CD14-positive monocyte (primary cell): ENCODE data around the gene SPTBN5. TPM values are rescaled to one million over a fixed set of nuclear protein-coding genes. Genes with fewer than 3 reads are reported as not detected.
A peak's percentile ranks its signal among the peaks of the same experiment; 100 is the strongest.

Experiments
- DNase-seq, 3 donors: peaks; one replicate each; pipeline ENCODE4 v3.0.0-alpha.2; 2011 to 2022
- H2AFZ ChIP-seq: 2 replicates; pipeline ENCODE4 v1.6.0; 2012; ENCODE audit warnings: mild to moderate bottlenecking, low read depth, low read length, inconsistent platforms; ENCODE audit not compliant: insufficient read depth, poor library complexity, severe bottlenecking
- H3K27ac ChIP-seq, 2 donors: 1 replicate in 1 of 2; 2 replicates in 1 of 2; pipeline ENCODE4 v1.5.1; 2012 to 2013; ENCODE audit warnings: low read length in 2 of 2, control low read depth in 1 of 2, inconsistent platforms in 1 of 2, low read depth in 1 of 2, mild to moderate bottlenecking in 1 of 2
- H3K27me3 ChIP-seq, 2 donors: one replicate each; pipeline versions ENCODE4 v1.6.0 to v1.6.1; 2011 to 2013; ENCODE audit warnings: low read length in 2 of 2; ENCODE audit not compliant: control insufficient read depth in 2 of 2, insufficient read depth in 2 of 2
- H3K36me3 ChIP-seq, 2 donors: replicated peaks in 1 of 2; 1 replicate in 1 of 2; 2 replicates in 1 of 2; pipeline versions ENCODE4 v1.5.1 to v1.6.1; 2012 to 2013; ENCODE audit warnings: low read length in 2 of 2, control low read depth in 1 of 2, inconsistent platforms in 1 of 2, mild to moderate bottlenecking in 1 of 2; ENCODE audit not compliant: insufficient read depth in 2 of 2, control insufficient read depth in 1 of 2
- H3K4me1 ChIP-seq, 2 donors: 1 replicate in 1 of 2; 2 replicates in 1 of 2; pipeline versions ENCODE4 v1.5.1 to v1.6.1; 2012 to 2013; ENCODE audit warnings: low read length in 2 of 2, control low read depth in 1 of 2, inconsistent platforms in 1 of 2, mild to moderate bottlenecking in 1 of 2, moderate library complexity in 1 of 2; ENCODE audit not compliant: insufficient read depth in 2 of 2, control insufficient read depth in 1 of 2
- H3K4me2 ChIP-seq: replicated peaks from 2 replicates; pipeline ENCODE3; 2012; ENCODE audit warnings: low read length, moderate library complexity, mild to moderate bottlenecking; ENCODE audit not compliant: poor library complexity, severe bottlenecking; ENCODE audit errors: extremely low read depth
- H3K4me3 ChIP-seq, 3 experiments: fragments of 200-600 bp in 1 of 3; sonication (generic) in 1 of 3; replicated peaks in 1 of 3; 1 replicate in 2 of 3; 2 replicates in 1 of 3; pipeline ENCODE4 v1.5.1; 2011 to 2013; ENCODE audit warnings: low read length in 3 of 3, mild to moderate bottlenecking in 3 of 3, control low read depth in 2 of 3, low read depth in 2 of 3, inconsistent platforms in 1 of 3, moderate library complexity in 1 of 3
- H3K79me2 ChIP-seq: 2 replicates; pipeline ENCODE4 v1.6.0; 2012; ENCODE audit warnings: mild to moderate bottlenecking, control low read depth, inconsistent platforms, low read length, moderate library complexity; ENCODE audit not compliant: insufficient read depth
- H3K9ac ChIP-seq: 2 replicates; pipeline ENCODE4 v1.6.0; 2017; ENCODE audit warnings: low read length, mild to moderate bottlenecking; ENCODE audit not compliant: insufficient read depth, poor library complexity, severe bottlenecking
- H3K9me3 ChIP-seq, 2 donors: replicated peaks in 1 of 2; 1 replicate in 1 of 2; 2 replicates in 1 of 2; pipeline versions ENCODE4 v1.5.1 to v1.6.1; 2012 to 2013; ENCODE audit warnings: low read length in 2 of 2, control low read depth in 1 of 2; ENCODE audit not compliant: control insufficient read depth in 1 of 2, insufficient read depth in 1 of 2
- H4K20me1 ChIP-seq: 2 replicates; pipeline ENCODE4 v1.6.0; 2012; ENCODE audit warnings: mild to moderate bottlenecking, low read length, control low read depth, moderate library complexity; ENCODE audit not compliant: insufficient read depth
- H3K27ac Mint-ChIP-seq, 7 donors: one replicate each; pipeline ENCODE4 v1.8.0; 2020; ENCODE audit warnings: mild to moderate bottlenecking in 7 of 7, mixed read lengths in 7 of 7, moderate library complexity in 6 of 7, inconsistent platforms in 2 of 7
- H3K27me3 Mint-ChIP-seq, 3 donors: one replicate each; pipeline ENCODE4 v1.8.0; 2021 to 2022; ENCODE audit warnings: low read depth in 3 of 3, mild to moderate bottlenecking in 3 of 3, mixed read lengths in 3 of 3, moderate library complexity in 3 of 3, inconsistent platforms in 1 of 3
- H3K36me3 Mint-ChIP-seq, 2 donors: one replicate each; pipeline ENCODE4 v1.8.0; 2020; ENCODE audit warnings: mixed read lengths in 2 of 2, inconsistent platforms in 1 of 2, mild to moderate bottlenecking in 1 of 2
- H3K4me1 Mint-ChIP-seq: one replicate; pipeline ENCODE4 v1.8.0; 2020; ENCODE audit warnings: mild to moderate bottlenecking, mixed read lengths
- H3K4me3 Mint-ChIP-seq, 2 donors: one replicate each; pipeline ENCODE4 v1.8.0; 2020; ENCODE audit warnings: mild to moderate bottlenecking in 2 of 2, mixed read lengths in 2 of 2, moderate library complexity in 1 of 2
- H3K9me3 Mint-ChIP-seq, 7 donors: one replicate each; pipeline ENCODE4 v1.8.0; 2020 to 2022; ENCODE audit warnings: mixed read lengths in 7 of 7, mild to moderate bottlenecking in 6 of 7, moderate library complexity in 6 of 7, inconsistent platforms in 2 of 7
- WGBS: methylation state at CpG from one replicate; pipeline ENCODE4 v1.1.5; 2013; ENCODE audit warnings: missing lambda C conversion rate; ENCODE audit not compliant: insufficient coverage; 5-methylcytosine and 5-hydroxymethylcytosine counted together
- intact Hi-C, 2 donors: fragments of 100-400 bp; cut with micrococcal nuclease; formaldehyde crosslinking; loops; one replicate each; pipeline versions ENCODE4 v1.15.0 to v1.15.1; 2023
- polyA plus RNA-seq, 3 donors: library from polyadenylated mRNA; depleted of rRNA in 1 of 3; unstranded in 2 of 3; stranded (reverse) in 1 of 3; fragments of 300-500 nt in 2 of 3; fragments of >200 nt in 1 of 3; fragmentation: Illumina TruSeq in 2 of 3; gene quantifications; 1 replicate in 2 of 3; 2 replicates in 1 of 3; pipeline ENCODE4 v1.2.3, GENCODE V29; 2012 to 2021
- TF ChIP-seq, protein P1 (sequence below): fragments of 200-600 bp; IDR thresholded peaks from one replicate; pipeline ENCODE4 v1.8.0; 2022; ENCODE audit warnings: antibody characterized with exemption, mild to moderate bottlenecking

Gene SPTBN5
- polyA plus RNA-seq, 3 donors, result 0.29 TPM; not detected in 2

GRCh38 chr15:41852736-41853590 is 40.9 kb downstream of the SPTBN5 start:
- DNase-seq, result no peak
- H3K9me3 Mint-ChIP-seq, result no peaks in the 10 kb centered on the region
- peaks cover 13 to 14% of the 10 kb centered on the region in 2 donors for H3K36me3 Mint-ChIP-seq
- no peak overlapping the region for H3K9ac ChIP-seq
- H3K4me3 Mint-ChIP-seq, result no peak overlapping the region
- WGBS, result 92% methylated on average over 9 of the region's 17 CpGs
- H3K36me3 ChIP-seq, result peaks cover 10 to 11% of the 10 kb centered on the region in 2 donors
- no peaks in the 10 kb centered on the region for H4K20me1 ChIP-seq
- TF ChIP-seq, protein P1, sequence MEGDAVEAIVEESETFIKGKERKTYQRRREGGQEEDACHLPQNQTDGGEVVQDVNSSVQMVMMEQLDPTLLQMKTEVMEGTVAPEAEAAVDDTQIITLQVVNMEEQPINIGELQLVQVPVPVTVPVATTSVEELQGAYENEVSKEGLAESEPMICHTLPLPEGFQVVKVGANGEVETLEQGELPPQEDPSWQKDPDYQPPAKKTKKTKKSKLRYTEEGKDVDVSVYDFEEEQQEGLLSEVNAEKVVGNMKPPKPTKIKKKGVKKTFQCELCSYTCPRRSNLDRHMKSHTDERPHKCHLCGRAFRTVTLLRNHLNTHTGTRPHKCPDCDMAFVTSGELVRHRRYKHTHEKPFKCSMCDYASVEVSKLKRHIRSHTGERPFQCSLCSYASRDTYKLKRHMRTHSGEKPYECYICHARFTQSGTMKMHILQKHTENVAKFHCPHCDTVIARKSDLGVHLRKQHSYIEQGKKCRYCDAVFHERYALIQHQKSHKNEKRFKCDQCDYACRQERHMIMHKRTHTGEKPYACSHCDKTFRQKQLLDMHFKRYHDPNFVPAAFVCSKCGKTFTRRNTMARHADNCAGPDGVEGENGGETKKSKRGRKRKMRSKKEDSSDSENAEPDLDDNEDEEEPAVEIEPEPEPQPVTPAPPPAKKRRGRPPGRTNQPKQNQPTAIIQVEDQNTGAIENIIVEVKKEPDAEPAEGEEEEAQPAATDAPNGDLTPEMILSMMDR, result no peak
- H3K27ac ChIP-seq, result no peak overlapping the region
- no peaks in the 10 kb centered on the region for H3K9me3 ChIP-seq
- no peaks in the 10 kb centered on the region for H3K27me3 ChIP-seq
- no peak overlapping the region for H3K4me3 ChIP-seq
- no peaks in the 10 kb centered on the region for H3K4me1 Mint-ChIP-seq
- no peak overlapping the region for H2AFZ ChIP-seq
- H3K4me2 ChIP-seq, result no peak overlapping the region
- H3K27me3 Mint-ChIP-seq, result peaks cover 0 to 10% (median 8%) of the 10 kb centered on the region in 3 donors
- H3K79me2 ChIP-seq, result no peaks in the 10 kb centered on the region
- H3K27ac Mint-ChIP-seq, result peak overlapping the region in 2 of 7 donors; percentile 38 to 48
- intact Hi-C loops, result no loop called here
- no peaks in the 10 kb centered on the region for H3K4me1 ChIP-seq

- WGBS, result 83% methylated on average over 2 of the region's 8 CpGs
- Histone ChIP-seq H3K36me3 (peaks cover 21 to 22% of the 10 kb centered on the region in 2 donors), H3K9me3 (no peaks in the 10 kb centered on the region), H2AFZ (no peak overlapping the region), H3K79me2 (no peaks in the 10 kb centered on the region), H3K4me1 (no peaks in the 10 kb centered on the region), H4K20me1 (no peaks in the 10 kb centered on the region), H3K4me2 (no peak overlapping the region), H3K4me3 (no peak overlapping the region), H3K27ac (no peak overlapping the region), H3K27me3 (no peaks in the 10 kb centered on the region), H3K9ac (no peak overlapping the region)
- no peak for DNase-seq
- Mint-ChIP-seq H3K27me3 (peaks cover 0 to 10% (median 10%) of the 10 kb centered on the region in 3 donors), H3K36me3 (peaks cover 24% of the 10 kb centered on the region in 2 donors), H3K27ac (no peak overlapping the region), H3K4me3 (no peak overlapping the region), H3K9me3 (no peaks in the 10 kb centered on the region), H3K4me1 (no peaks in the 10 kb centered on the region)
- TF ChIP-seq, protein P1, result no peak
- intact Hi-C loops, result no loop called here
Measured at GRCh38 chr15:41851755-41852370, 42.0 kb downstream of the SPTBN5 start.
